DMS53 treated with DMSO at 0.1 percent for 48 hours (cell line): ENCODE results near the gene PRR19.

Experiments used
- DNase-seq: peaks from one replicate; lab custom pipeline; 2025; ENCODE audit not compliant: unreplicated experiment; lab: John Stamatoyannopoulos, UW

The PRR19 gene

DNA sequence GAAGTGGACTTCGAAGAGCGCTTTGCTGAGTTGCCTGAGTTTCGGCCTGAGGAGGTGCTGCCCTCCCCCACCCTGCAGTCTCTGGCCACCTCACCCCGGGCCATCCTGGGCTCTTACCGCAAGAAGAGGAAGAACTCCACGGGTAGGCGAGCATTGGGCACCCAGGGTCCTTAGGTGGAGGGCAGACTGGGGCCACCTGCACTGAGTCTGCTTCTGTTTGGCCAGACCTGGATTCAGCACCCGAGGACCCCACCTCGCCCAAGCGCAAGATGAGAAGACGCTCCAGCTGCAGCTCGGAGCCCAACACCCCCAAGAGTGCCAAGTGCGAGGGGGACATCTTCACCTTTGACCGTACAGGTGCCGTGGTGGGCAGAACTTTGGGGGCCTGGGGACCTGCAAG lies 8.0 kb upstream of the PRR19 start:
- DNase-seq: no peak

DNA sequence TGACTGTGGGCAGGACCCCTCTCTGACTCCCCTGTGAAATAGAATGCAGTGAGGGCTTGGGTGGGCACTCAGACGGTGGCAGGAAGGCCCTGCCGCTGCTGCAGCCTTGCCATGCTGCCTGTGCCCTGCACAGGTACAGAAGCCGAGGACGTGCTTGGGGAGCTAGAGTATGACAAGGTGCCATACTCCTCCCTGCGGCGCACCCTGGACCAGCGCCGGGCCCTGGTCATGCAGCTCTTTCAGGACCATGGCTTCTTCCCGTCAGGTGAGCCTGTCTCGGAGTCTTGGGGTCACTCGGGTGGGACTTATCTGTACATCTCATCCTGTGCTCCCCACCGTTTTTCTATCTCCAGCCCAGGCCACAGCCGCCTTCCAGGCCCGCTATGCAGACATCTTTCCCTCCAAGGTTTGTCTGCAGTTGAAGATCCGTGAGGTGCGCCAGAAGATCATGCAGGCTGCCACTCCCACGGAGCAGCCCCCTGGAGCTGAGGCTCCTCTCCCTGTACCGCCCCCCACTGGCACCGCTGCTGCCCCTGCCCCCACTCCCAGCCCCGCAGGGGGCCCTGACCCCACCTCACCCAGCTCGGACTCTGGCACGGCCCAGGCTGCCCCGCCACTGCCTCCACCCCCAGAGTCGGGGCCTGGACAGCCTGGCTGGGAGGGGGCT lies 7.3 kb upstream of the PRR19 start:
- no peak for DNase-seq

DNA sequence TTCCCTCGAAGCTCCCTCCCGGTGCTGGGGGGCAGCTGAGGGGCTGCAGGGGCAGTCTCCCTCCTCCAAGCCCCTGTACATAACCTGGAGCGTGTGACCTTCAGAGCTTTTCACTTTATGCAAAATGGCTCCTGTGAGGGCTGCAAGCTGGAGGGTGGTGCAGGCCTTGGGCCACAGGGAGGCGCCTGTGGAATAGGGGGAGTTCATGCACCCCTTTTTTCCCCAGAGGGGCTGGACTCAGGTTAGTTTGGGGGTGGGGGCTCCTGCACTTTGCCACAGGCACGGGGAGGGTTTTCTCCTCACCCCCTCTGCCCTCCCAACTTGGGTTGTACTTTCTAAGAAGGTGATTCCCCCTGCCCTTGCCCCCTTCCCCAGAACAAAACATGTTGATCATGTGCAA lies 6.6 kb upstream of the PRR19 start:
- no peak for DNase-seq

DNA sequence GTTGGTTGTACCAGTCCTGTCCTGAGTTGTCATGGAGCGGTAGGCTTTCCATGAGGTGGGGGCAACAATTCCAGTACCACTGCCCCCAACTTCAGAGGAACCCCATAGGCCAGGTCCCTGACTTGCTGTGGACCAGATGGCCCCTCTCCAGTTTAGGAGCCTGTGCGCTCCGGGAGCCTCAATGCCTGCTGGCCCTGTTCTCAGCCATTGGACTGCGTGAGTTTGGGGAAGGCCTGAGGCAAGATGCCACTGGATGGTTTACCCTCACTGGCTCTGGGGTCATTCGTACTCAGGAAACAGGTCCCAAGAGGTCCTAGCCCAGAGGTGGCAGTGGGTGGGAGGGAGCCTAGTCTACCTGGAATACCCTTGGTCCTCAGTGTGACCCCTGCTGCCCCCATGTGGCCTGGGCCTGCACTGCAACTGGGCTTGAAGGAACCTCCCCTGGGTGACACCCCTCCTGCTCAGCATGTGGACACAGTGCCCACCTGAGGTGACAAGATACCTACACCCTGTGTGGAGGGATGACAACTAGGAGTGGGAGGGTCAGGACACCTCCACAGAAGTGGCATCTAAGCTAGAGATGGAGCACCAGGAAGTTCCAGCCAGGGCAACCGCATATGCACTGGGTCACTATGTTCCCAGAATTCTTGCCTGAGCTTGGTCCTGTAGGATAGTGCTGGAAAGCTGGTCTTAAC lies 6.0 kb upstream of the PRR19 start:
- peak; percentile 39 for DNase-seq

DNA sequence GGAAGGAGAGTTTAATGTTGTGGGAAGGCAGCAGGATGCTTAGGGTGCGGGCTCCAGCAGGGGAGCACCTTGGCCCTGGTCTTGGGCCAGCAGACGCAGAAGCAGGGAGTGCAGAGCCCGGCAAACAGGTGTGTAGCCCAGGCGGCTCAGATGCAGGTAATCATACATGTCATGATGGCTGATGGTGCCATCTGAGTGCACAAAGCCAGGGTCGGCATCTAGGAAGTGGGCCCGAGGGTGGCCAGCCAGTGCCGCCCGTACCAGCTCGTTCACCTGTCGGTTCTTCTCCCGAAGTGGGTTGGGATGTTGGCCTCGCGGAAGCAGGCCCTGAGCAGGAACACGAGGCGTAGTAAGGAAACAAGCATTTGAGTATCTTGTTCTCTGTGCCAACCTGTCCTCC lies 4.9 kb upstream of the PRR19 start:
- no peak for DNase-seq

DNA sequence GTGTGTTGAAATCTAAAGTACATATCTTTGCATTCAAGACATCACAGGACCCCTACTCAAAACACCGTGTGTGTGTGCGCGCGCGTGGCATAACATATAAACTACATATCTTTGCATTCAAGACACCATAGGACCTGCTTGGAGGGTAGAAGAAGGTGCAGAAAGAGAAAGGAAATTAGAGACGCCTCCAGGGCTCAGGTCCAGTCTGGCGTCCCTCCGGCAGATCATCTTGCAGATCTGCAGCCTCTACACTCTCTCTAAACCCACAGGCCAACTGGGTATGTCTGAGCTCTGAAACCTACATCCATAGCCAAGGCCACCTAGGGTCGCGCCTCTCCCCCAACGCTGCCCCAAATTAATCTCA lies 1.2 kb downstream of the PRR19 start:
- DNase-seq: no peak

DNA sequence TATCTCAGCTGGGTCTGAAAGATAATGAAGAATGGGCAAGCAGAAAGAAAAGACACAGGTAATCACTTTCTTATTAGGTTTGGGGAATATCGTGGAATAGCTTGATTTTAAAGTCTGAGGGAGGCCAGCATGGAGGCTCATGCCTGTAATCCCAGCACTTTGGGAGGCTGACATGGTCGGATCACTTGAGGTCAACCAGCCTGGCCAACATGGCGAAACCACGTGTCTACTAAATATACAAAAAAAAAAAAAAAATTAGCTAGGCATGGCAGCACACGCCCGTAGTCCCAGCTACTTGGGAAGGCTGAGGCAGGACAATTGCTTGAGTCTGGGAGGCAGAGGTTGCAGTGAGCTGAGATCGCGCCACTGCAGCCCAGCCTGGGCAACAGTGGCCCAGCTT lies 1.9 kb downstream of the PRR19 start:
- DNase-seq: no peak

DNA sequence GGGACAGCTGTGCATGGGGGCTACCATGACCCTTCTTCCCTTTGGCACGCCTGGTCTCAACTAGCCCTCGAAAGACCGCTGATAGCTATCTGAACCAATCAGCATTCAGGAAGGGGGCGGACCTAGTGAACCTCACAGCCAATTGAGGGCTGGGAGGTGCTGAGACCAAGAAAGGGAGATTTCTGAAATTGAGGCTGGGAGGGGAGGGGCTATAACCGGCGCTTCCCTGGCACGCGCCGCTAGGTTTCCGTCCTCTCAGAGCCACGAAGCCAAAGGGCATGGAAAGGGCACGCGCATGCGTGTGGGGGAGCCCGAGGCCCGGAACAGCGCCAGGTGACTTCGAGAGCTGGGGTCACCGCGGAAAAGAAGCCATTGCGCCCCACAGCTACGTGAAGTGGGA lies 4.7 kb downstream of the PRR19 start:
- no peak for DNase-seq

DNA sequence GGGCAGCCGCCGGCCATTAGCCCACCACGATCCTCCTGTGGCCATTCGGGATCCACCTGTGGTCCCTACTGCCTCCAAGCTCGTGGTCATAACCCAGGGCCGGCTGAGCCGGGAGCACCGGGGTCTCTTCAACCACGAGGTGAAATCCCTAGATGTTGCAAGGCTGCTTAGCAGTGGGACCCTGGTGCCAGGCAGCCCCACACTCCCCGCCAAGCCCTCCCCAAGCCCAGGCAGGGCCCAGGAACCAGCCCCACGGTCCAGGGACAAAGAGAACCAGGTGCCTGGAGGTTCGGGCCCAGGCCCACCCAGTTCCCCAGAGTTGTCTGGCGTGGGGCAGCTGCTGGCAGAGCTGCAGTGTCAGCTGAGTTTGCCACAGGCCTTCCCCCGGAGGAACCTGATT lies 7.8 kb downstream of the PRR19 start:
- no peak for DNase-seq

DNA sequence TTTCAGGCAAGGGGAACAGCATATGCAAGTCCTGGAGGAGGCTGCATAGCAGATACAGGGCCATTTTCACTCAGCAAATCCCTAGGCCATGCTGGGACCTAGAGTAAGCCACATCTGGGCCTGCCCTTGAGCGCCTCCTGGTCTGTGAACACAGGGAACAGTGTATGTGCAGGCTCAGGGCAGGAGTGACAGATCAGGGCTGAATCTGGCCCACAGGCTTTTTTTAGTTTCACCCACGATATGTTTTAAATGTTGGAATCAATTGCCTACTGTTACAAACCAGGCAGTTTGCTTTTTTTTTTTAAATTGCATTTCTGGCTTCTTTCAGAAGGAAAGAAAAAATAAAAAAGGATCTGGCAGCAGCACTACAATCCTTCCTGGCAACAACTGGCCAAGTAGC lies 9.7 kb downstream of the PRR19 start:
- DNase-seq: no peak

DNA sequence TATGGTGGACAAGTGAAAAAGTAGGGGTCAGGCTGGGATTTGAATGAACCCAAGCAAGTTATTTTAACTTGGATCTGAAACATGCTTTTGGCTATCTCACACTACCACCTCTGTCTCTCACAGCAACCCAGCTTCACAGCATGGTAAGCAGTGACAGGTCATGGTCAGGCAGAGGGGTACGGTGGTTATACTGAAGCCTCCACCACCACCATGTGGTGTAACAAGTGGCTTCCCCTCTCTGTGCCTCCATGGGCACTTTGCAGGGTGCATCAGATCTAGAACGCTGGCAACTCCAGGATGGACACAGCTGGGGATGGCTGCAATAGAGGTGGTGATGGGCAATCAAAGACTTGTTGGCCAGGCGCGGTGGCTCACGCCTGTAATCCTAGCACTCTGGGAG lies 10.4 kb downstream of the PRR19 start:
- no peak for DNase-seq

DNA sequence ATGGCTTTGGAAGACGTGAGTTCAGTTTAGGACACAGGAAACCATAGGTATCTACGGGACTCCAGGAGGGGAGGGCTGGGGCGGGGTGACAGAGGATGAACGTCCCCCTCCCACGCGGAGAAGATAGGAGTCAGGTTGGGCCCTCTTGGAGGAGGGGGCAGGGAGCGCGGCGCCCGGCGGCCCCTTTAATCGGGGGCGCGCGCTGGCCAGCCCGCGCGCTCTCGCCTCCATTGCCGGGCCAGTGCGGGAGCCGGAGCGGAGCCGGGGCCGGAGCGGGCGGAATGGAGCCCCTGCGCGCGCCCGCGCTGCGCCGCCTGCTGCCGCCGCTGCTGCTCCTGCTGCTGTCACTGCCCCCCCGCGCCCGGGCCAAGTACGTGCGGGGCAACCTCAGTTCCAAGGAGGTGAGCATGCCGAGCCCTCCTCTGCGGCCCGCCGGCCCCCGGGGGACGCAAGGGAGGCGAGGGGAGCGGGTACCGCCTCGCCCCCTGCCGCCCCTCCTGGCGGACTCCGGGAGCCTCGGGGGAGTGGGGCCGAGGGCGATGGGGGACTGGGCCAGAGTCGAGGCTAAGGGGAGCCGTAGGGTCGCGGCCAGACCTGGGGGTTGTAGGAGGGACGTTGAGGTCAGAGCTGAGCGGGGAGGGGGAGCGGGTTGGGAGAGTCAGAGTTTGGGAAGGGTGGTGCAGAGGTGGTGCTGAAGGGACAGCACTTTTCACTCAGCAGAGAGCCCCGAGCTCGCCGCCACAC lies 11.3 kb downstream of the PRR19 start, which contains the start of gene TMEM145:
TMEM145 (plus strand) TSS at position 214 of the 744 bp plus-strand sequence; CDS start at position 282, 68 bp downstream.
- peak; percentile 53 for DNase-seq

DNA sequence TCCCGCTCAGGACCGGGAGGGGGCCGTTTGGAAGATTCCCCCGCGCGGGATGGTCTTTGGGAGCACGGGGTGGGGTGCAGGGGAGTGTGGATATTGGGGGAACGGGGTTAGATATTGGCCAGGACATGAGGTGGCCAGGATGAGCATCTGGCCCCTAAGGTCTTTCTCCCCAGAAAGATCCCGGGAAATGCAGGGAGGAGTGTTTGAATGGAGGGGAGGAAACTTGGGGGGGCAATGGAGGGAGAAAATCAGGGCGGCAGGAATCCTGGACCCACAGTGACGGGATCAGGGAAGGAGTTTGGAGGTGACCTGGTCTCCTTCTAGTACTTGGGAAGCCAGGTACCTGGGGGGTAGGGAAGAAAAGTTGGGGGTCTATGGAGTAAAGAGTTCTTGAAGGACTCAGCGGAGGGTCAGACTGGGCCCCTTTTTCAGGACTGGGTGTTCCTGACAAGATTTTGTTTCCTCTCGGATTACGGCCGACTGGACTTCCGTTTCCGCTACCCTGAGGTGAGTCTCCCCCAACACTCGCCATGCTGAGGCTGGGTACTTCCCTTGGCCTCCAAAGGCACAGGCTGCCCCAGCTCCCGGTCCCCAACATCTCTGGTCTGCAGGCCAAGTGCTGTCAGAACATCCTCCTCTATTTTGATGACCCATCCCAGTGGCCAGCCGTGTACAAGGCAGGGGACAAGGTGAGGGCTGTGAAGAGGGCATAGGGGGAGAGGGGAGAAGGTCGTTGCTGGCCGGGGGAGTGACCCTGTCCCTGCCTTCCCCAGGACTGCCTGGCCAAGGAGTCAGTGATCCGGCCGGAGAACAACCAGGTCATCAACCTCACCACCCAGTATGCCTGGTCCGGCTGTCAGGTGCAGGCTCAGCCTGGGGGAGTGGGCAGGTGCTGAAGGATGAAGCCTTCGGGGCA lies 12.2 kb downstream of the PRR19 start:
- no peak for DNase-seq

DNA sequence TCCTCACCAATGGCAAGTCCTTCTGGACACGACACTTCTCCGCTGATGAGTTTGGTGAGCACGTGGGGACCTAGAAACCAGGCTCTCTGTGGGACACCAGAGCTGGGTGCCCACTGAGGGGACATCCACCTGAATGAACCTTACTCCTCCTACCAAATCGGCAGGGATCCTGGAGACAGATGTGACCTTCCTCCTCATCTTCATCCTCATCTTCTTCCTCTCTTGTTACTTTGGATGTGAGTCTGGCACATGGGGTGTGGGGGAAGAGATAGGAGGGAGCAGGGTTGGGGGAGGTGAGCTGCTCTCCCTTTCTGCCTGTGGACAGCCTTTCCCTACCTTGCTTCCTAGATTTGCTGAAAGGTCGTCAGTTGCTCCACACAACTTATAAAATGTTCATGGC lies 13.1 kb downstream of the PRR19 start:
- DNase-seq: no peak

DNA sequence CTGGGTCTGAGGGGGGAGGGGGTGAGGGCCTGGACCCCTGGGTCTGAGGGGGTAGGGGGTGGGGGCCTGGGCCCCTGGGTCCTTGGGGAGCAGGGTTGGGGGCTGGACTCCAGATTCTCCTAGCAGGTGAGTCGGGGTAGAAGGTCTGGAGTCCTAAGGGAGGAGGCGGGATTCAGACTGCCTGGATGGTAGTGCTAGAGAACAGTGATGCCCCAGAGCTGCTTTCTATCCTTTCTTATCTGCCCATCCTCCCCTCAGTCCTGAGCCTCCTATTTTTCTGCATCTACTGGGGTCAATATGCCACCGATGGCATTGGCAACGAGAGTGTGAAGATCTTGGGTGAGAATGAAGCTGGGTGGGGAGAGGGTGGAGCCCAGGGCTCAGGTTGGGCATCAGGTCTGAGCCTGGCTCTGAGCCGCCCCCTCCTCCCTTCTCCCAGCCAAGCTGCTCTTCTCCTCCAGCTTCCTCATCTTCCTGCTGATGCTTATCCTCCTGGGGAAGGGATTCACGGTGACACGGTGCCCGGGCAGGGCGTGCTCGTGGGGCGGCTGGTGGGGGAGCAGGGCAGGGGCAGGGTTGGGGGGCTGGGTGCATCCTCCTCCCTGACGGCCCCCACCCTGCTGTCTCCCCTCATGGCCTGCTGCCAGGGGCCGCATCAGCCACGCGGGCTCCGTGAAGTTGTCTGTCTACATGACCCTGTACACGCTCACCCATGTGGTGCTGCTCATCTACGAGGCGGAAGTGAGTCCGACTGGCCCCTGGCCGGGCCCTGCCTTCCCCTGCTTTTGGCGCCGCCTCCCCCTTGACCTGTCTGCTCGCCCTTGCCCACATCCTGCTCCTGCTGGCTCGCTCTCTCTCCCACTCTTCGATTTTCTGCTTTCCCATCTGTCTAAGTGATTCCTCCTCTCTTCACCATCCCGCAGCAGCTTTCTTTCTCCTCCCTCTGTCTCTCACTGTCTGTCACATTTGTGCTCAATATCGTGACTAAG lies 14.6 kb downstream of the PRR19 start:
- DNase-seq: peak; percentile 82

DNA sequence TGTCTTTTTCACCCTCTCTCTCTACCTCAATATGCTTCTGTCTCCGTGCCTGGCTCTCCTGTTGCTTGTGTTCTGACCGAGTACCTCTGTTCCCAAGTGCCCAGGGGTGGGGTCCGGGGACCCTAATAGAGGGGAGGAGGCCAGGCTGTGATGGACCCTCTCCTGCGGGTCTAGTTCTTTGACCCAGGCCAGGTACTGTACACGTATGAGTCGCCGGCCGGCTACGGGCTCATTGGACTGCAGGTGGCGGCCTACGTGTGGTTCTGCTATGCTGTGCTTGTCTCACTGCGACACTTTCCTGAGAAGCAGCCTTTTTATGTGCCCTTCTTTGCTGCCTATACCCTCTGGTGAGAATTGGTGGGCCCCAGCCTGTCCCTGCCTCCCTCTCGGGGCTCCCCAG lies 15.6 kb downstream of the PRR19 start:
- DNase-seq: no peak

DNA sequence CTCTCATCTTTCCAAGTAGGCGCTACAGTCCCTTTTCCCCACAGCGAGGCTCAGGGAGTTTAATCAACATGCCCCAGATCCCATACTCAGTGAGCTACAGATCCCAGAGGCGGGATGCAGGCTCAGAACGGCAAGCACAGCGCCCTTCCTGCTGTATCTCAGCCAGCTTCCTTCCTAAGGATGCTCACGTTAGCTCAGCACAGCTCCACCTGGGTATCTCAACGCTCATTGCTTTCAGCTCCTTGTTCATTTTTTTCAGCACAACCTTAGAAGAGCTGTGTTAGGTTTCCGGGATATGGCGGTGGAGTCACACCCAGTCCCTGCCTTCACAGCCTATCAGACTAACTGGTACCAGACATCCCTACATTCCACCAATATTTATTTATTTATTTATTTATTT lies 20.4 kb downstream of the PRR19 start:
- no peak for DNase-seq

DNA sequence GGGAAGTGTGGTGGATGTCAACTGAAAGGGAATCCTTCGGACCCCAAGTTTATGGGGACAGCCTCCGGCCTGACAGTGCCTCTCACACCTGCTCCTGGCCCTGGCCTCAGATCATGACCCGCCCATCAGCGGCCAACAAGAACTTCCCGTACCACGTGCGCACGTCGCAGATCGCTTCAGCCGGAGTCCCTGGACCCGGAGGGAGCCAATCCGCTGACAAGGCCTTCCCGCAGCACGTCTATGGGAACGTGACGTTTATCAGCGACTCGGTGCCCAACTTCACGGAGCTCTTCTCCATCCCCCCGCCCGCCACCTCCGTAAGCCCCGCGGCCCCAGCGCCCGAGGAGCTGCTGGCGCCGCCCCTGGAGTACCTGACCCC lies 21.5 kb downstream of the PRR19 start:
- no peak for DNase-seq

DNA sequence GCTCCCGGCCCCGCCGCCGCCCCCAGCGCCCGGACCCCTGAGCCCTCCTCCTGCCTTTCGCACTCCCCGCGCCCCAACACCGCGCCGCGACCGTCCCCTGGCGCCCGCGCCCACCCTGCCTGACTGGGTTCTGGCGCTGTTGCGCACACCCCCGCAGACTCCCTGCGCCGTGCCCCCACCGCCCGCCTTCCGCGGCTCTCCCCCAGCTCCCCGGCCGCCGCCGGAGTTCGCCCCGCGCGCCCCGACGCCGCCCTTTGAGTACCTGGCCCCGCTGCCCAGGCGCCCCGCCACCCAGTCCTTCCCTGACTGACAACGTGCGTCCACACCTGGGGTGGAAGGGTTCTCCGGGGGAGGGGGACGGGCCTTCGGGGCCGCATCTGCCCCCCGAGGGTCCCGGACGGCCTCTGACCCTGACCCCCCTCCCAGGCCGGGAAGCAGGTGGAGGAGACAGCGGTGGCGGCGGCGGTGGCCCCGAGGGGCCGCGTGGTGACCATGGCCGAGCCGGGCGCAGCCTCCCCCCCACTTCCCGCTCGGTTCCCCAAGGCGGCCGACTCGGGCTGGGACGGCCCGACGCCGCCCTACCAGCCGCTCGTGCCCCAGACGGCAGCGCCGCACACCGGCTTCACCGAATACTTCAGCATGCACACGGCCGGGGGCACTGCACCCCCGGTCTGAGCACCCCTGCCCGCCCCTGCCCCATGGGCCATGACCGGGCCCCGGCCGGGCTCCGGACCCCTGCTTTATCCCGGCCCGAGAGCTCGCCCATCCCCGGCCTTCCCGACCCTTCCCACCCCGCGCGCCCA lies 22.1 kb downstream of the PRR19 start:
- peak; percentile 9 for DNase-seq
